ENCODE data around the gene VSIG10L.

The VSIG10L gene

DNA sequence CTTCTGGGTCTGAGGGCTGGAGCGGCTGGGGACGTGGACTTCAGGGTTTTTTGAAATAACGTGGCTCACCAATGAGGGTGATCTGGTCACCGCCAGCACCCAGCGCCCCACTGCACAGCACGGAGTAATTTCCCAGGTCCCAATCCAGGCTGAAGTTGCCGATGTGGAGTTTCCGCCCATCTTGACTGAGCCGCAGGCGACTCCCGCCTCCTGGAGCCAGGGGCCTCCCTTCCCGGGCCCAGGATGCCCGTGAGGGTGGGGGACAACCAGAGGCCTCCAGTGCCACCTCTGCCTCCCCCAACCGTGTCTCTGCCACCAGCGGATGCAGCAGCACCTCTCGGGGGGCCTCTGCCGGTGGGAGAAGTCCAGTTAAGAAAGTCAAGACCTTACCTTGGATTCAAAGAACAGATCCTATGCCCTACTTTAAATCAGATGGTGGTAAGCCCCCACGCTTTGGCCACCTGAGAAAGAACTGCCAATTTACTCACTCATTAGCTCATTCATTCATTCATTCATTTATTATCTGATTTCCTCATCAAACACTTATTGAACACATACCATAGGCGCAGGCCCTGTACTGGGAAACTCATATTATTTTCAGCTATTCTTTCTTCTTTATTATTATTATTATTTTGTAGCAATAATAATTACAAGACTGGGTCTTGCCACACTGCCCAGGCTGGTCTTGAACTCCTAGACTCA lies 3.9 kb downstream of the VSIG10L start:
- no peak for DNase-seq

DNA sequence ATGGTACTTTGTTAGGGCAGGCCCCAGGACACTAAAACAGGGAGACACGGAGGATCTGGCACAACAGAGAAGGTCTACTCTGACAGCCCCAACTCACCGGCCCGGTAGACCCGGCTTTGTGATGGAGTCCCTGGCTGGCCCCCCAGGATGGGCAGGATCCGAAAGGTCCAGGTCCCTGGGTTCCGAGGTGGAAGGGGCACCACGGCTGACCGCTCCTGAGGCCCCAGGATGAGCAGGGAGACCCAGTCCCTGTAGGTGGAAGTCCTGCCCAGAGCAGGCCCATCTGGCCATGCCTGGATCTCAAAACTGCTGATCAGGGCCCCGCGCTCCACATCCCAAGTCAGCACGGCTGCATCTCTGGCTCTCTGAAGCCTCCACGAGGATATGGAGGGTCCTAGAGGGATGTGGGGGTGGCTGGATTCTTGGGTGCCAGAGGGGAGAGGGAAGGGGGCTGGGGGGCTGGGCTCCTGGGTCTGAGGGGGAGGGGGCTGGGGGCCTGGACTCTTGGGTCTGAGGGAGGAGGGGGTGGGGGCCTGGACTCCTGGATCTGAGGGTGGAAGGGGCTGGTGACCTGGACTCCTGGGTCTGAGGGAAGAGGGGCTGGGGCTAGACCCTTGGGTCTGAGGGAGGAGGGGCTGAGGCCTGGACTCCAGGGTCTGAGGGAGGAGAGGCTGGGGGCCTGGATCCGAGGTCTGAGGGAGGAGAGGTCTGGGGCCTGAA lies 4.6 kb downstream of the VSIG10L start:
- no peak for DNase-seq

DNA sequence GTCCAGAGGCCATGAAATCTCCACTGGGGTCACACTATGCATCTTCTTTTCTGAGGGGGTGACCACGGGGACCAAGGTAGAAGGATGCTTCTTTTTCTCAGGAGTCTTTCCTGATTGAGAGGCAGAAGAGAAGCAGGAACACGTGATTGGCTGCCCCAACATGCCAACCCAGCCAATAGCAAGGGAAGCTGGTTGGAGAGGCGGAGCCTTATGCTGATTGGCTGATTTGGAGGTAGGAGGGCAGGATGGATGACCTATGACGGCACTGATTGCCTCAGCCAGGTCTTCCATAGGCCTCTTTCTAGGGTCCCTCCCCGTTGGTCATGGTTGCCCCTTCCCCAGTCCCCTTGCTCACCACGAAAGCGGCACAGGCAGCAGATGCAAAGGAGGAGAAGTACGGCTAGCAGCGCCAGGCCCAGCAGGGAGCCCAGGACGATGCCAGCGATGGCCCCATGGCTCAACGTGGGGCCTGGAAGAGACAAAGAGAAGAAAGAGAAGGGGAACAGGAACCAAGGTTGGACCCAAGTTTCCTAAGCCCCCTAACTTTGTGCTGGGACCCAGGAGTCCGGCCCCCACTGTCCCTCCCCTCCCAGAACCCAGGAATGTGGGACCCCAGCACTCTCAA lies 8.0 kb downstream of the VSIG10L start:
- DNase-seq: no peak

DNA sequence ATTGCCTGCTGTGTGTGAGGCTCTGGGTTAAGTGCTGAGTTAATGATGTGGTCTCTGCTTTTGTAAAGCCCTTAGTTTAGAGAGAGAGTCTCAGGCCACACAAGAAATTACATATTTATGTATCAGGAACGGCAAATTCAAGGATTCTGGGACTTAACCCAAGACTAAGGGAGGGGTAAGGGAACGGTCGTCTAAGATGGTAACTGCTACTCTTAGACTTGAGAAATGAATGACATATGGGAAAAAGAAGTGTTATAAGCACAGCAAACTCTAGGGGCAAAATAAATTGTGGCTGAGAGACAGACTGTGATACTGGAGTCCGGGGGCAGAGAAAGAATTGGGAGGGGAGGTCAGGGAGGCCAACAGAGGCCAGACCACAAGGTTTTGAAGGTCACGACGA lies 10.2 kb downstream of the VSIG10L start:
- no peak for DNase-seq

GRCh38 chr19:51331193-51331592 lies 10.7 kb downstream of the VSIG10L start:
- DNase-seq: no peak

DNA sequence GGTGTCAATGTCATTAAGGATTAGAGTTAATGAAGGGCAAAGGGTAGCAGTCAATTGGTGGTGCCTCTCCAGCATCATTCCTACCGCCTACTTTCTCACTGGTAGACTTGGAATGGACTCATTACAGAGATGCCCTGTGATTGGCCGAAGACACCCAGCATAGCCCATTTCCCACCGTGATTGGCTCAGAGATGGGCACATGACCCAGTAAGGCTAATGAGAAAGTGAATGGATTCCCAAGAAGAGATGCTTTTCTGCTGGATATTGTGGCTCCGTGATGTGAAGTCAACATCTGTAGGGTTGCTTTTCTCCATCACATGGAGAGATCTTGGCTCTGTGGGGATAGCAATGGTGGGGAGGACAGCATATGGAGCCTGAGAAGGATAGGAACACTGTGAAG lies 11.6 kb downstream of the VSIG10L start:
- DNase-seq: no peak

DNA sequence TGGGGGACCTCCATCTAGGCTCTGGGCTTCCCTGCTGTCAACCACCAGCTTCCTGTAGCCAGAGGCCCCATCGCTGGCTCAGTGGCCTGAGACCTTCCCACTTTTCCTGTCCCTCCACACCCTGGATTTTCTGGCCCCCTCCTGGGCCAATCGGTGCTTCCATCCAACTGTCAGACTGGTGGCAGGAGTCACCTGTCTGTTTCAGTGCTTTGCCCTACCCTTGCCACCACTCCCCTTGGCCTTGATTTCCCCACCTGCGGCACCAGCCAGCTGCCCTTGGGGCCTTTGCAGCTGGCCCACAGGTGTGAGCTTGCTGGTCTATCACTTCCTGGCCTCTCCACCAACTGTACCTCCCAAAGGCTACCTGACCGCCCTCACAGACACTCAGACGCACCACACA lies 12.5 kb downstream of the VSIG10L start:
- DNase-seq: no peak

- DNase-seq: no peak
Observed at GRCh38 chr19:51327066-51328001, 14.6 kb downstream of the VSIG10L start.

DNA sequence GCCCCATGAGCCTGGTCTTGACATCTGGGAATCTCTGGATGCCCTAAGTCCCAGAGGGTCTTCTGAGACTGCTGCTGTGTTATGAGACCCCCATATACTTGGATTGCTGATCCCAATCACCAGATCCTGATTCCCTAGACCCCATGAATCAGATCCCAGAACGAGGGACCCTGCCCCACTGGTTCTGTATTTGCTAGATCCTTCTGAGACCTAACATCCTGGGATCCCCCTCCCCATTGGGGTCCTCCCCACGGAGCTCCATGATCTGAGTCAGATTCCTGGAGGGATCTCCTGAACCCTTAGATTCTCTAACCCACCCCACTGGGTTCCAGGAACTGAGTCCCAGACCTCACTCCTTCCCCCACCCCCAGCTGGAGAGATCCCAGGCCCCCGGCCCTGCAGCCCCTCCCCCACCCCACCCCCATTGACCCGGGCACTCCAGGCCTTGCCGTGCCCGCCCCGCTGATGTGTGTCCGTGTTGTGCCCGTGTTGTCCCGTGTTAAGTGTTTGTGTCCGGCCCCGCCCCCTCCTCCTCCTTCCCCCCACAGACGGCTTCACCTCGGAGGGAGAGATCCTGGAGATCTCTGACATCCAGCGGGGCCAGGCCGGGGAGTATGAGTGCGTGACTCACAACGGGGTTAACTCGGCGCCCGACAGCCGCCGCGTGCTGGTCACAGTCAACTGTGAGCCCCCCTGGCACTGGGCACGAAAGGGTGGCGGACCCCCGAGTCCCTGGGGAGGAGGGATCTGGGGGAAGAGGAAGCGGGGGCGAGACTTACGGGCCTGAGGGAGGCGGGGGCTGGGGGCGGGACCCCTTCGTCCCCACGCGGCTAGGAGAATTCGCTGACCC lies 15.5 kb downstream of the VSIG10L start:
- DNase-seq: no peak

GRCh38 chr19:51325161-51325976 lies 16.6 kb downstream of the VSIG10L start:
- no peak for DNase-seq

DNA sequence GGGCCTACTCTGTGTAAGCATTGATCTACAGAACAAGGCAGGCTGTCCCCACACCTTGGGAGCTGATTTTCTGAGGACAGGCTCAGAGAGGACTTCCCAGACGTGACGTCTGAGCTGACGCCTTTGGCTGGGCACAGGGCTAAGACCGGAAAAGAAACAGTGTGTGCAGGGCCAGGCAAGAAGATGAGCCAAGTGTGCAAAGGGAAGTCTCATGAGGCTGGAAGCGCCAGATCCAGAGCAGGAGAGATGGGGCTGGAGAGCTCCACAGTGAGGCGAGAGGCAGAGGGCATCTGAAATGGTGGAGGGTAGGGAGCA lies 17.8 kb downstream of the VSIG10L start:
- no peak for DNase-seq

DNA sequence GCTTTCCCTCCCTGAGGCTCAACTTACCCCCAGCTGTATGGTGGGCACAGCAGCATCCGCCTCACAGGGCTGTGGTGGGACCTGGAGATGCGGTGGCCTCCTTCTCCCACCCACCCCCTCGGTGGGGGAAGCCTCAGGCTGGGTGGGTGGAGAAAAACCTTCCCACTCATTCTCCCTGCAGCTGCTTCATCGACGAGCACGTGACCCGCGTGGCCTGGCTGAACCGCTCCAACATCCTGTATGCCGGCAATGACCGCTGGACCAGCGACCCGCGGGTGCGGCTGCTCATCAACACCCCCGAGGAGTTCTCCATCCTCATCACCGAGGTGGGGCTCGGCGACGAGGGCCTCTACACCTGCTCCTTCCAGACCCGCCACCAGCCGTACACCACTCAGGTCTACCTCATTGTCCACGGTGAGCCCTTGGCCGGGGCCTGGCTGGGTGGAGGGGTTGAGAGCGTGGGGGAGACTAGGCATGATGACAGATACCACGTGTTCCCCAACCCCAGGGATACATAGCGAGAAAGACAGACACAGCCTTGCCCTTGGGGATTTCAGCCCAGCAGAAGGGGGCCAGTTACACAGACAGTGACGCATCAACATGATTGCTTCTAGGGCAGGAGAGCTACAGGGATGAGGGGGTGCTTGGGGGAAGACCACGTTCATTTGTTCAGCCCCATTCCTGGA lies 18.3 kb downstream of the VSIG10L start:
- DNase-seq: no peak

GRCh38 chr19:51321799-51322198 lies 20.1 kb downstream of the VSIG10L start:
- DNase-seq: no peak

DNA sequence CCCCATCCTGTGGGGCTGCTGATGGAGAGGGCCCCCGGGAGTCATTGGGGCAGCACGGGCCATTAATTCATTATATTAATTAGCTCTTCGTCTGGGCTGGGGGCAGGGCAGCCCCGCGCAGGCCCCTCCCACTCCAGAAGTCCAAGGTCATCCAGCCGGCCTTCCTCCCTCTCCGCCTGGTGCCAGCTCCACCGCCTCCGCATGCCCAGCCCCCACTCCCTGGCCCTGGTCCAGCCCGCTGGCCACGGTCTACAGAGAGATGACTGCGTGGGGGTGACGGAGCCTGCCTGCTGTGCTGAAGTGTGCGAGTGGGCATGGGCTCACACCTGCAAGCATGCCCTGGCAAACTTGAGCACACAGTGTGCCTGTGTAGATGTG lies 21.7 kb downstream of the VSIG10L start:
- no peak for DNase-seq

DNA sequence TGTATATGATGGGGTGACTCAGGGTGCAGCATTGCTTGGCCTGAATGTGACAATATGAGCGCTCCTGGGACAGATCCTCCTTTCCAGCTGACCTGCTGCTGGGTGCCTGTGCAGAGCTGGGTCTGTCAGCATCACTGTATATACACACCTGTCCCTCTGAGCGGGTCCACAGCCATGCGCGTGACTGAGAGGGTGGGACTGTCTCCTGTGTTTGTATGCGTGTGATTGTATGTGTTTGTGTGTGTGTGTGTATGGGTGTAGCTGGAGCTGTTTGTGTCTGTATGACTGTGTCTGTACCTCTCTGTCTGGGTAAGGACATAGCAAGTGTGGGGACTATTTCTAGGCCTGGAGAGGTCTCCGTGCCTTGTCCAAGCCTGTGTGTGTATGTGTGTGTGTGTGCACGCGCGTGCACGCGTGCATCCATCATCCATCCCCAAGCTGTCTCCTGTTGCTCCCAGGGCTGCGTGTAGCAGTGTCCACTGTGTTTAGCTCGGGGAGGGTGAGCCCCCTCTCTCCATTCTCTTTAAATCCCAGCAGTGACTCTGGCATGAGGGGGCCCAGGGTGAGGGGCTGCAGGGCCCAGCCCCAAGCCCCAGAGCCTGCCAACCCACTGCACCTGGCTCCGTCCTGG lies 22.2 kb downstream of the VSIG10L start:
- no peak for DNase-seq

GRCh38 chr19:51318687-51319648 lies 23.0 kb downstream of the VSIG10L start:
- no peak for DNase-seq

GRCh38 chr19:51317968-51318367 lies 24.0 kb downstream of the VSIG10L start:
- no peak for DNase-seq

GRCh38 chr19:51317376-51317775 lies 24.6 kb downstream of the VSIG10L start:
- DNase-seq: no peak

- DNase-seq: no peak
Observed at GRCh38 chr19:51316688-51317087, 25.3 kb downstream of the VSIG10L start.
